ENCODE data around the gene CA7. TPM values are rescaled to one million over a fixed set of nuclear protein-coding genes. Genes with fewer than 3 reads are reported as not detected.

CA7 gene
- total RNA-seq, 1 donor from 2014 or later = not detected

GRCh38 chr16:66850115-66850815 lies 6.1 kb downstream of the CA7 start:
- Histone ChIP-seq H3K4me3 (ENCODE audit: low read depth, low read length) (no peak overlapping the region), H3K27me3 (ENCODE audit: control insufficient read depth, insufficient read depth, low read length) (peaks cover 22% of the 10 kb centered on the region), H3K36me3 (ENCODE audit: control insufficient read depth, insufficient read depth, low read length) (no peaks in the 10 kb centered on the region)
- TF ChIP-seq CTCF (IDR thresholded peaks at IDR 0.05; ENCODE audit: insufficient read depth, low read length, poor library complexity, severe bottlenecking) = no peak
- DNase-seq (ENCODE audit: low read depth) = no peak

DNA sequence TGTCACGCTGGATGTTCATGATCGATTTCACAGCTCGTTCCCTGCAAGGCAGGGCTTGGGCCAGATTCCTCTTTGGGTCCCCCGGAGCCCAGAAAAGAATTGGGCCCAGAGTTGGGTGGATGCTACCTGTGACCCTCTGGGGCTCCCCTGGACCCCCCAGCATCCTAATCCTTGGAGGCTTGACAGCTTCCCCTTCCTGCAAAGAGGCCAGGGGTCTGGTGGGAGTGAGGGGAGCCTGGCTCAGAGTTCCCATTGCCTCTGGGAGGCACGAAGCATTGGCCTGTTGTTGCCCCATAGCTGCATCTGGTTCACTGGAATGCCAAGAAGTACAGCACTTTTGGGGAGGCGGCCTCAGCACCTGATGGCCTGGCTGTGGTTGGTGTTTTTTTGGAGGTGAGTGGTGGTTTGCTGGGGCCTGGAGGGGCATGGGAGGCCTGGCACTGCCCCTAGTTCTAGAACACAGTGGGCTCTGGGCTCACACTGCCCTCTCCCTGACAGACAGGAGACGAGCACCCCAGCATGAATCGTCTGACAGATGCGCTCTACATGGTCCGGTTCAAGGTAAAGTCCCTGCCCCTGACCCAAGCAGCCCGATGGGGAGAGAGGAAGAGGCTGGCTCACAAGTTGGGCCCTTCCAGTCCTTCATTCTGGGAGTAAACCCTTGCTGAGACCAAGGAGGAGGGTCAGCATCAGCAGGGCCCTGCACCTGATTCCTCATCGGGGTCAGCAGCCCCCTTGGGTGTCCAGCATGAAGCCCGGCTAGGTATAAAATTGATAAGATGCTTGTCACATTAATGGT lies 7.2 kb downstream of the CA7 start:
- Histone ChIP-seq H3K4me3 (ENCODE audit: low read depth, low read length) (no peak overlapping the region), H3K27me3 (ENCODE audit: control insufficient read depth, insufficient read depth, low read length) (peaks cover 12% of the 10 kb centered on the region), H3K36me3 (ENCODE audit: control insufficient read depth, insufficient read depth, low read length) (no peaks in the 10 kb centered on the region)
- no peak for TF ChIP-seq CTCF (IDR thresholded peaks at IDR 0.05; ENCODE audit: insufficient read depth, low read length, poor library complexity, severe bottlenecking)
- DNase-seq (ENCODE audit: low read depth) = no peak

DNA sequence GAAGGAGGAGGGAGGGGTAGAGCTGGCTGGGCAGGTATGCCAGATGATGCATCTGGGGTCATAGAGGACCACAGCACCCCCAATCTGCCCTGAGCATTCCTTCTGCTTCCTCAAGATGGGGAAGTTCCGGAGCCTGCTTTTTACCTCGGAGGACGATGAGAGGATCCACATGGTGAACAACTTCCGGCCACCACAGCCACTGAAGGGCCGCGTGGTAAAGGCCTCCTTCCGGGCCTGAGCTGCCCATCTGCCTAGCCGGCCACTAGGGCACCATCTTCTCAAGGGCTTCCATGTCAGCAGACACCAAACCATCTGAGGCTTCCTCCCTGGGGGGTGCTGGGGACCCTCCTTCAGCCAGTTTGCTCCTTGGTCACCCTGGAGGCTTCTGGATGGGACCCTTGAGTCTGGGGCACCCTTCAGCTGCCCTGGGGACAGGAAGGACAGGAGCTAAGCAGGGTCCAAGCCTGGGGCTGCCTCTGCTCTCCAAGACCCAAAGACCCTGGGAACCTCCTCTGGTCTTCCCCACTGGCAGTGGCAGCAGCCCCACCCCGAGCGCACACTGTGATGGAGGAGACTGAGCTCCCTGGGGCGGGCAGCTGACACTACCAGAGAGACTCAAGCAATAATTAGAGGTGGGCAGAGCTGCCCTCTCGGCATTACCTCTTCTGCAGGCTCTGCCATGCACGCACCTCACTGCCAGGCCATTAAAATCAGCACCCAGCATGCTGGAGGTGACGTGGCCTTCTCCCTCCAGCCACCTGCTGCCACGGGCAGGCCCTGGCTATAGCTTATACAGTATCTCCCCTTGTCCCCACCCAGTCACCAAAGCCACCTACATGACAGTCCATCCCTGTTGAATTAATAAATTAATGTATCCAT lies 9.3 kb downstream of the CA7 start:
- TF ChIP-seq CTCF (IDR thresholded peaks at IDR 0.05; ENCODE audit: insufficient read depth, low read length, poor library complexity, severe bottlenecking) = no peak
- Histone ChIP-seq H3K36me3 (ENCODE audit: control insufficient read depth, insufficient read depth, low read length) (no peaks in the 10 kb centered on the region), H3K27me3 (ENCODE audit: control insufficient read depth, insufficient read depth, low read length) (peaks cover 9% of the 10 kb centered on the region), H3K4me3 (ENCODE audit: low read depth, low read length) (no peak overlapping the region)
- DNase-seq (ENCODE audit: low read depth) = no peak

GRCh38 chr16:66856184-66856730 lies 12.0 kb downstream of the CA7 start:
- H3K4me3 ChIP-seq (ENCODE audit: low read depth, low read length) = no peak overlapping the region
- no peak for TF ChIP-seq CTCF (IDR thresholded peaks at IDR 0.05; ENCODE audit: insufficient read depth, low read length, poor library complexity, severe bottlenecking)
- H3K27me3 ChIP-seq (ENCODE audit: control insufficient read depth, insufficient read depth, low read length) = peaks cover 4% of the 10 kb centered on the region
- DNase-seq (ENCODE audit: low read depth) = no peak
- no peaks in the 10 kb centered on the region for H3K36me3 ChIP-seq (ENCODE audit: control insufficient read depth, insufficient read depth, low read length)

- H3K4me3 ChIP-seq (ENCODE audit: low read depth, low read length) = no peak overlapping the region
- DNase-seq (ENCODE audit: low read depth) = no peak
- no peaks in the 10 kb centered on the region for H3K36me3 ChIP-seq (ENCODE audit: control insufficient read depth, insufficient read depth, low read length)
- H3K27me3 ChIP-seq (ENCODE audit: control insufficient read depth, insufficient read depth, low read length) = peaks cover 4% of the 10 kb centered on the region
- TF ChIP-seq CTCF (IDR thresholded peaks at IDR 0.05; ENCODE audit: insufficient read depth, low read length, poor library complexity, severe bottlenecking) = no peak
Measured at GRCh38 chr16:66856801-66857200, 12.6 kb downstream of the CA7 start.
